HG03066 (cell line): ENCODE measurements around the gene CSNK1G3.
A peak's percentile ranks its signal among the peaks of the same experiment; 100 is the strongest.

Source experiments
- ATAC-seq: cut with Tn5 transposase; IDR thresholded peaks from one replicate; pipeline ENCODE4 v1.9.1; 2021; ENCODE audit warnings: low read depth; ENCODE audit not compliant: unreplicated experiment

CSNK1G3 gene

DNA sequence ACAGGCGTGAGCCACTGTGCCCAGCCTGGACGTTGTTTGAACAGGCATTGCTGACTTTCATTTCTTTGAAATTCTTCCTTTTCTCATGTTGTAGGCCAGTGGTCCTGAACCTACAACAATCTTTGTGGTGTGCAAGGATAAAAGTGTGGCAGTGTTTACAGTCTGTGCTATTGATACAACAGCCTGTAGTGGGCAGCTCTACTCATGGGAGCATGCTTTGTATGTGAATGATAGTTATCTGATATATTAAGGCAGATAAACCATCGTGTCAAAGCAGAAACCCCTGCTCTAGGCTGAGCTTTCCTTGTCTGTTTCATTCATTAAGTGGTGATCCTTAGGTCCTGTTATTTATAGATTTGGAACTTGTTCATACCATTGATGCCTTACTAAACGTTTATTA is 42.6 kb downstream of the CSNK1G3 start:
- no peak for ATAC-seq

DNA sequence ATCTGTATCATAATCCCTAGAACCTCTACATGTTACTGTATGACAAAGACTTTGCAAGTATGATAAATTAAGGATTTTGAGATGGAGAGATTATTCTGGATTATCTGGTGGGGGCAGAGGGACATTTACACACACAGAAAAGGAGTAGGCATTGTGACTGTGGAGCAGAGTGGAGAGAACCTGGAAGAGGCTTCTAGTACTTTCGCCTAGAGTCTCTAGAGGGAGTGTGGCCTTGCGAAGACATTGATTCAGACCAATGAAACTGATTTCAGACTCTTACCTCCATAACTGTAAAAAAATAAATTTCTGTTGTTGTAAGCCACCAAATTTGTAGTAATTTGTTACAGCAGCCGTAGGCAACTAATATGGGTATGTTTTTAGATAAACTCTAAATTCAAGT is 45.9 kb downstream of the CSNK1G3 start:
- ATAC-seq, result no peak

DNA sequence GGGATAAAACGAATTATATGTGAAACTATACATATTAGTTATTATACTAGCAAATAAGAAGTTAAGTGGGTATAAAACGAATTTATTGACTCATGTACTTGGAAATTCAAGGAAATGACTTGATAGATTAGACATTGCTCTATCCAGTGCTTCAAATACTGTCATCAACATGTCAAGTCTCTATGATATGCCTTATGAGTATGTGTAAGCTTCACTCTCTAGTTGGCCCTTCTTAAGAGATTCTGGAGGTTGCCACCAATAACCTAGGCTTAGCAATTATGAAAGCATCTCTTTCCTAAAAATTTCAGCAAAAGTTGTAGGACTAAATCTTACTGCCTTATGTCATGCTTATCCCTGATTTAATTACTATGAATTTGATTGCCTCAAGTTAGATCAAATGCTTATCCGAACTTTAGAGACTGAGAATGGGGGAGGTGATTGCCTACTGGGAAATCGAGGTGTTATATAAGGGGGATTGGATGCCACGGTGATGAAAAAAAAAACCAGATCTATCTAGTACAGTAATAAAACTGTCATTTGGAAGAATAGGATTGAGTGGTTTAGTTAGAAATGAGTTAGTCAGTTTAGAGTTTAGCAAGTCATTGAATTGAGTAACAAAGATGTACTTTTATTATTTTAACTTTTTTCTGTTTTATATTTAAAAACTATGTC is 46.9 kb downstream of the CSNK1G3 start:
- no peak for ATAC-seq

DNA sequence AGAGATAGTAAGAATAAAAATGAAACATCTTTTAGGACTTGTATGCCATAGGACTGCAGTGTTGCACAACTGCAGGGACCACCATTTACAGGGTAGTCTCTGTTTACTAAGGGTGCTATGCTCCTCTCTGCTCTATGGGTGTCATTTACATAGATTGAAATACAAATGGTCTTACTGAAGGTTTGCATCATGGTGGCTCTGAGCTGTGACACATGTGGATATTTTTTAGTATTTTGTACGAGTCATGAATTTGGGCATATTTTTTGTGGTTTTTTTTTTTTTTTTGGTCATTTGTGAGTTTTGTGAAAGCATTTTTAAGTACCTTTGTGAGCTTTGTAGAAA is 47.4 kb downstream of the CSNK1G3 start:
- no peak for ATAC-seq

DNA sequence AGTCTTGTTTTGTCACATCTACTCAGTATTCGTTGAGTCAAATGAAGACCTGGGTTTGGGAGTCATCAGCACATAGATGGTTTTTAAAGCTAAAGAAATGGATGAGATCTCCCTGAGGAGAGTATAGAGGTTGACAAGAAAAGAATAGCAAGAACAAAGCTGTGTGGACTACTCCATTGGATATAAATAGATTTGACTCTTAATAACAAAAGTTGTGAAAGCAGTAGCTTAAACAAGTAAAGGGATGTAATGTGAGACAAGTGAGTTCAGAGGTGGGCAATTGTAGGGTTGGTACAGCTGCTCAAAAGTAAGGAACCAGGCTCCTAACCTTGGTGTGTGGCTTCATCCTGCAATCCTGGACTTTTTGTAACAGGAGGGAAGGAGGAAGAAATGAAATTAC is 49.3 kb downstream of the CSNK1G3 start:
- no peak for ATAC-seq

DNA sequence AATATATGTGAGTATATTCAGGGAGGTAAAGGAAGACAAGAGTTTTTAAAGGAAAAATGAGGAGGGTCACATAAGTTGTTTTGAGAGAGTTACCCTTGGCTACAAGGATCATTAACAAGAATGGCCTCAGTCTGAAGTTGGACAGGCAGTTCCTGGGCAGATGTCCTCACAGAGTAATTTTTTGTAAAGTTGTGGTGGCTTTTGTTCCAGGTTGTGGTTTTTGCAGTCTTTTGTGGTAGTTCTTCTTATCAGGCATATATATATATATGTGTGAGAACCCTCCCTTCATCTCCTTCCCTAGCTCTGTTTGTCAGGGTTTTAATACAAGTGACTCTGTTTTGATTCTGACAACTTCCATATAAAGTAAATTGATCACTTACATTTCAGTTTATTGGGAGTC is 60.0 kb downstream of the CSNK1G3 start:
- ATAC-seq, result no peak

DNA sequence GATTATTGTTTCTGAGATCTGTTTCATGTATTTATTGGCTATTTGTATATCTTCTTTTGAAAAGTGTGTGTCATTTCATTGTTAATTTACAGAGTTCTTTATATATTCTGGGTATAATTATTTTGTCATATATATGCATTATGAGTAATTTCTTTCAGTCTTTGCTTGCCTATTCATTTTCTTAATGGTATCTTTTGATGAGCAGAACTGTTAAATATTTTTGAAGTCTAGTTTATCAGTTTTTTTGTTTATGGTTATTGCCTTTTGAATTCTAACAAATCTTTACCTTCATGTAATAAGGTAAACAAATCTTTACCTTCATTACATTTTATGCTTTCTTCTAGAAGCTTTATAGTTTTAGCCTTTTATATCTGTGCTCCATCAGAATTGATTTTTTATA is 66.4 kb downstream of the CSNK1G3 start:
- no peak for ATAC-seq

DNA sequence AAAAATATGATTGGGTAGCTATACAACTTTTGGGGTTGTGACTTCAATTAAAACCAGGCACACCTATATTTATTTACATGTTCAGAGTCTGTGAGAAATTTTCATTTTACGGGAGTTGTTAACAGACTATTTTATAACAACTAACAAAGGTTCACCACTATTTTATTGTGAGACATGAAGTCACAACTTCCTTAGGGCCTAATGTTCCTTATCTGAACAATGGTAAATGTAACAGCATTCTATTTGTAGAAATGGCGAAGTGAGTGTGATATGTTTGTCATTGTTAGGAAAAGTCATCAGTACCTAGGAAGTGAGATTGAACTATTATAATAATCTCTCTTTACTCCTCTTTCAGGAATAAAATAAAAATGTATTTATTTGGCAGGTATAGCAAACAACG is 67.4 kb downstream of the CSNK1G3 start:
- no peak for ATAC-seq

DNA sequence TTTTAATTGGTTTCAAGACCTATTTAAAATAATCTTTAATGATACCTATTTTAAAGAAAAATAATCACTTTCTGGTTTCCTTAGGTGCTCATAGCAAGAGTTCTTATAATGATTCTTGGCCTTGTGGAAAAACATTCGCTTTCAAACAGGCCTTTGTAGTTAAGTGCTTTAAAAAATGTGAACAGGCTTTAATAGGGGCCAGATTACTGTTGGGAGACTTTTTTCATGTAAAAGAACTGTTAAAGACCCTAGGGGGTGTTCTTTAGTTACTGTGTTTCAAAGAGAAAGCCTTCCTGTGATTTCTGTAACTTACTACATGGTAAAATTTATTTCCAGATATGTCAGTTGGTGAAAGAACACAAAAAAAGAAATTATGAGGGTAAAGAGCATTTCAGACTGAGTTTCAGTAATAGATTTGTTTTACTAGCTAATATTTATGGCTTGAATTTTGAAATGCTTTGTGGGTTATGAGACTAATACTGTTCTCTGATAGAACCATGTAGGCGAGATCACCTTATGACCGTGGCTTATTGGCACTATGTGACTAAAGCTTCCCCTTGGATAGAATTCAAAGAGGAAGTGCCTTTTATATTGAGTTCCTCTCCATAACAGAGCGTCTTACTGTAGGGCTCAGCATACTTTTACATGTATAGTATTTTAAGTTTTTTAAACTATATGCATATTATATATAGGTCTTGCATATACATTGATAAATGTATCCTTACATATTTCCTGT is 70.7 kb downstream of the CSNK1G3 start:
- ATAC-seq, result no peak

DNA sequence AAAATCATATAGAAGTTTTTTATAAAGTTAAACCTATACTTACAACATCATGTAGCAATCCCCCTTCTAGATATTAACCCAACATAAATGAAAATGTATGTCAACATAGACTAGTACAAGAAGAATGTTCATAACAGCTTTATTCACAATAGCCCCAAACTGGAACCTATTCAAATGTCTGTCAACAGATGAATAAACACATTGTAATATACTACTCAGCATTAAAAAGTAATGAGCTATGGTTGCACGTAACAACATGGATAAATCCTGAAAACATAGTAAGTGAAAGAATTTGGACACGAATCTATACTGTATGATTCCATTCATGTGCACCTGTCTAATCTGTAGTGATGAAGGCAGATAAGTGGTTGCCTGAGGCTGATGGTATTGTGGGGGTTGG is 73.9 kb downstream of the CSNK1G3 start:
- no peak for ATAC-seq

DNA sequence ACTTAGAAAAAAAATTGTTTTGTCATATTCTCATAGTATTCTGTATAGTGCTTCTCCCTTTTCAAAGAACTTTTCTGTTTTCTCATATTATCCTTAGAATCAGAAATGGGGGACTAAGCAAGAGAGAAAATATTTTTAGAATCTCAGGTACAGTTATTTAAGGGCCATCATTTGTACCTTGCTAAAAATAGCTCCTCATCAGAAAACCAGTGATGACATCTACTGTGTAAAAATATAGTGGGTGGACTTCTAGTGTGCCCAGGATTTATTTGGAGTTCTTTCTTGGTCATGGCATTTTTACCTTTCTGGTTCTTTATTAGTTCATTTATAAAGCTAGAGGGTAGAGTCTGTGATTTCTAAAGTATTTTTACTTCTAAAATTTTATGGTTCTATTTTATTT is 82.5 kb downstream of the CSNK1G3 start:
- no peak for ATAC-seq

DNA sequence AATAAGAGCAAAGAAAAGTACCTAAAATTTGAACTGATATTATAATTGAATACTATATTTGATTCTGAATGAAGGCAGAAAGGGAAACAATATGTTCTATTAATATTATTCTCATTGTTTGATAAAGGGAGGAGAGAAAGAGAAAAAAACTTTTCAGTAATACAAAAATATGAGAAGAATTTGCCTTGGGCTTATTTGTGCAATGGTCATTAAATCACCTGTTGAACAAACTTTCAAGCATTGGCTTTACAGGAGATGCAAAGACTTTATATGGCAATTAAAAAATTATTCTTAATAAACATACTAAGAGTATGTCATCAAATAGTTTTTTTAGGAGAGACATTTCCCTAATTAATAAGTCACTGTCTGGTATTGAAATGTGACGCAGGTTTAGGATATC is 85.0 kb downstream of the CSNK1G3 start:
- no peak for ATAC-seq

DNA sequence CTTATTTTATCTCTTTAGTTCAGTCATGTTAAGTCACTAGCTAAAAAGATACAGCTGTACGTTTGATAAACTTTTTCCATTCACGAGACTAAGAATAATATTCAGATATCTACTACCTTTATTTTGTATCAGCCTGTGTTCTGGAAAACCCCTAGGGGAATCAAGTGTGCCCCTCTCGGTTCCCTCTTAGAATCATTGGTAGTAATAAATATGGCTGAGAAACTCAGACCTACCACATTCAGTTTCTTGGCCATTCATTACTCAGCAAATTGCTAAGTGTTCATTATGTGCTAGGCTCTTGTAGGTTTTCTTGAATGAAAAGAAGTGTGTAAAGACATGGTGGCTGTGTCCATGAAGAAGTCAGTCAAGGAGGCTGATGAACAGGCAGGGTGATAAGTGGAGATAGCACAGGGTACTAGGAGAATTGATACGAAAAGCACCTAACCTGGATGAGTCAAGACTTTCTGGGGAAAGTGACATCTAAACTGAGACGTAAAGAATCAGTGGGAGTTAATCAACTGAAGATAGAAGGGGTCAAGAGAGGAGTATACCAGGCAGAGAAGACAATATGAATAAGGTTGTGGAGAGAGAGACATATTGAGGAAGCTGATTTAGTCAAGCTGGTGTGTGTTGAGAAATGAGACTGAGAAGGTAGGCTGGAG is 86.2 kb downstream of the CSNK1G3 start:
- ATAC-seq, result no peak

DNA sequence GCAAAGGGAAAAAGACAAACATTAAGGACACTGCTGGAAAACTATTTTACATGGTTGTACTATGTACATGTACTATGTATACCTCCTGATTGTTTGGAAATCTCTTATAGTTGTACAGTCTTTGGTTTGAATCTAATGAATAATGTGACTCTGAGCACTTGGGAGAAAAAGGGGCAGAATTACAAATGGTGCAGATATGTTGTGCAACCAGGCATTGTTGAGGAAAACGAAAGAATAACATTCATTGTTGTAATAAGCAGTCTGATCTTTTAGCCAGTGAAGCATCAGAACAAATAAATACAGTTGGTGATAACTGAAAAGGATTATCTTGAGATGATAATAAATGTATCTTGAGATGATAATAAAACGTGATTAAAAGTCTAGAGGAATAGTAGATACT is 87.2 kb downstream of the CSNK1G3 start:
- no peak for ATAC-seq

DNA sequence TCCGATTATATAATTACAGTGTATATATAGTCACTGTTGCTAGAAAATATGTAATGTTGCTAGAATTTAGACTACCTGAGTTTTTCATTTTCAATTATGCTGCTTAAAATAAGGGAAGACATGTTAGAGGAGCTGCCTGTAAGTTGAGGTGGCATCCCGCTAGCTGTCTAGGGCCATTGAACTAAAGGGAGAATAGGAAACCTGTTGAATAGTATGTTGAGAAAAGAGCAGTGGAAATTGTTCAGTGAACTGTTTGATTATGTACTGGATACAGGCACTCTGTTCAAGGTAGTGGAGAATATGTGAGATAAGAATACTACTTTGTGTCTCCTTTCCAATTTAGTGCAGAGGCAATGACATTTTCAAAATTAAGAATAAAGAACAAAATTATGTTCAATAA is 89.6 kb downstream of the CSNK1G3 start:
- no peak for ATAC-seq

DNA sequence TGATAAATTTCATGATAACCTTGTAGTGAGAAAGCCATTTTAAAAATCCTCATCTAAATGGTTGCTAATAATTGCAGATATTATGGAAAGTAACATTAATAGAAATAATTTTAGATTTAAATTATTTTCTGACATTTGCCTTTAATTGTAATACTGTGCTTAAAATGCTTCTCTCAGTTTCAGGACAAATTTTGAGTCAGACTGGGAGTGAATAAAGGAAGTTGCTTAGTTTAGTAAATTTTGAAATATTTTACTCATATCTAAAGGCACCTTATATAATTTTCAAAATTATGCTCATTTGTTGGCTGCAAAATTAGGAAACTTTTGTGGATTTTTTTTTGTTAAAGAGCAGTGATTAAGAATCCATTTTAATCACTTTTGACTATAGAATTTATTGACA is 93.8 kb downstream of the CSNK1G3 start:
- peak; percentile 57 for ATAC-seq

DNA sequence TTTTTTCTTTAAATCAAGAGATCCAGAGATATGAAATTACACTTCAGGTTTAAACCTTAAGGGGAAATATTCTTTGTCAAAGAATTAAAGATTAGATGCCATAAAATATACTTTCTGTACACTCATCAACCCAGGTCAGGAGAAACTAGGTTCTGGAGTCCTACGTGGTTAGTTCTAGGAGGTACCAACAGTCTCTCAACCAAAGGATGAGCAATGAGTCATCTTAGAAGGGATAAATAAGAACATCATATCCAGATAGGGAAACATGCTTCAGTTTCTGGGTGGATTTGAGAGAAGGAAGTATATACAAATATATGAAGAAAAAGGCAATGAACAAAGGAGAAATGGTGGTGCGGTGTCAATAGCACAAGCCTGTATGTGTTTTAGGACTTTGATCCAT is 98.2 kb downstream of the CSNK1G3 start:
- no peak for ATAC-seq

DNA sequence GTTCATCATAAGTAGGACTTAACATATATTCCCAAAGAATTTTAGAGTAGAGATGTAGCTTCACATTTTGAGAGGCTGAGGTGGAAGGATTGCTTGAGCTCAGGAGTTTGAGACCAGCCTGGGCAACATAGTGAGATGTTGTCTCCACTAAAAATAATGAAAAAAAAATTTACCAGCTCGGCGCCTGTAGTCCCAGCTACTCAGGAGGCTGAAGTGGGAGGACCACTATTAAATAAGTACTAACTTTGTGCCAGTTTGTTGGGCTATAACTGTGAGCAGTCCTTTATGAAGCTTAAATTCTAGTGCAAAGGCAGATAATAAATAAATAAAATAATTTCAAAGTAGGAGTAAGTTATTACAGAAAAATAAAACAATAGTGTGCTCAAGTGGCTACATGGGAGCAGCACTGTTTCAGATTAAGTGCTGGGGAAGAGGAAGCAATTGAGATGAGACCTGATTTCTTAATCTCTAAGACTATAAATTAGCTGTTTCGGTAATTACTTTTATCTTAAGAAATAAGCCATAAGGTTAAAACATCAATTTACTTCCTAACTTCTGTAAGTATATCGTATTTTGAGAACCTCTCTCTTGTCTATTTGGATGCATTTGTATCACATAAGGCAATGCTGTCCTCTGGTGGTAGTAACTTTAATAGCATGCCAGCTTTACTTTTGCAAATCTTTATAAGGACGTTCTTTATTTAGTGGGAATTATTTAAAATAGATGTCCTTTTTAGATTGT is 98.9 kb downstream of the CSNK1G3 start:
- ATAC-seq, result peak; percentile 72

DNA sequence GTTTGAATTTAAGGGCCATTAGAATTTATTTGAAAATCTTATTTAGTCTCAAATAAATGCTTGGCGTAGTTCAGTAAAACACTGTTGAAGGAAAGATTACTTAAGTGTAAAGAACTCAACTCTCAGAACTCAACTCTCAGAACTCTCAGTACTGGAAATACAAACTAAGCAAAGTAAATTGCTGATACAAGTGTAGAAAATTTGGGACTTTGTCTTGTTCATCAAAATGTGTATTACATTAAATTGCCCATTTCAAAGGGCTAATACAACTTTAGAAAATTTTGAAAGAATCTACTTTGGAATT is 99.4 kb downstream of the CSNK1G3 start:
- ATAC-seq, result no peak

DNA sequence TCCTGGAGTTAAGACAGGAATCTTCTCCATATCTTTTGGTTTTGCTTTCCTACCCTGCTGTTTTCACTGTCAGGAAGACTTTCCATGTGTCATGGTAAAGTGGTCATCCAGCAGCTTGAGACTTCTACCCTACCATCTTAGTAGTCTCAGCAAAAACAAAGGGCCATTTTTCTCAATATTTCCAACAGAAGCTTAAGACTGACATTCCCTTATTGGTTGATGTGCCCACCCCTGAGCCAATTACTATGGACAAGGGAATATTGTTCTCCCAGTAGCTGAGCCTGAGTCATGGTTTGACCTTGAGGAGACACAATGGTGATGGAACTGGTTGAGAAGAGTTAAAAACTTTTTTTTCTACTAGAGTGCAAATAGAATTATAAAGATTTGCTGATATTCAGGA is 105.6 kb downstream of the CSNK1G3 start:
- ATAC-seq, result no peak

DNA sequence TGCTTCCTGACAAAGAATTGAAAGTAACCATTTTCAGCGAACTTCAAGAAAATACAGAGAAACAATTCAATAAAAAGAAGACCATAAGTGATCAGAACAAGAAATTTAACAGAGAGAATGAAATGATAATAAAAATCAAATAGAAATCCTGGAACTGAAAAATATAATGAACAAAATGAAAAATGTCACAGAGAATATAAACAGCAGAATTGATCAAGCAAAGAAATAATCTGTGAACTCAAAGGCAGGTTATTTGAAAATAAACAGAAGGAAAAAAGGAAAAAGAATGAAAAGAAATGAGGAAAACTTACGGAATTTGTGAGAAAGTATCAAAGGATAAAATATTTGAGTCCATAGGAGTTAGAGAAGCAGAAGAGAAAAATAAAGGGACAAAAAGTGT is 114.1 kb downstream of the CSNK1G3 start:
- no peak for ATAC-seq
